Osteoblast (primary cell): ENCODE data around the gene ANAPC13. TPM values are rescaled to one million over a fixed set of nuclear protein-coding genes. Genes with fewer than 3 reads are reported as not detected.

Experiments used
- DNase-seq: peaks from one replicate; pipeline ENCODE4 v3.0.0; 2011; ENCODE audit warnings: low spot score, mixed read lengths; ENCODE audit not compliant: insufficient read length; ENCODE audit errors: missing footprints
- H2AFZ ChIP-seq: 2 replicates; pipeline ENCODE4 v1.6.0; 2011; ENCODE audit warnings: mild to moderate bottlenecking, low read length
- H3K27ac ChIP-seq: 2 replicates; pipeline ENCODE4 v1.5.1; 2011; ENCODE audit warnings: mild to moderate bottlenecking, low read depth, low read length, moderate library complexity
- H3K27me3 ChIP-seq: 2 replicates; pipeline ENCODE4 v1.6.0; 2012; ENCODE audit warnings: mild to moderate bottlenecking, control low read depth, inconsistent platforms, low read length, moderate library complexity; ENCODE audit not compliant: insufficient read depth
- H3K36me3 ChIP-seq: 2 replicates; pipeline ENCODE4 v1.5.1; 2011; ENCODE audit warnings: mild to moderate bottlenecking, low read length, control low read depth, moderate library complexity; ENCODE audit not compliant: insufficient read depth
- H3K4me1 ChIP-seq: 2 replicates; pipeline ENCODE4 v1.5.1; 2011; ENCODE audit warnings: mild to moderate bottlenecking, low read length, control low read depth, moderate library complexity; ENCODE audit not compliant: insufficient read depth
- H3K4me2 ChIP-seq: 2 replicates; pipeline ENCODE4 v1.6.0; 2011; ENCODE audit warnings: mild to moderate bottlenecking, low read length; ENCODE audit not compliant: insufficient read depth
- H3K4me3 ChIP-seq: fragments of 200-600 bp; sonication (generic); 3 replicates; pipeline ENCODE4 v1.5.1; 2012; ENCODE audit warnings: mild to moderate bottlenecking, low read length, inconsistent platforms; ENCODE audit not compliant: insufficient read depth
- H3K79me2 ChIP-seq: 2 replicates; pipeline ENCODE4 v1.6.0; 2012; ENCODE audit warnings: mild to moderate bottlenecking, low read length, control low read depth, inconsistent platforms; ENCODE audit not compliant: insufficient read depth
- H3K9me3 ChIP-seq: 2 replicates; pipeline ENCODE4 v1.5.1; 2011; ENCODE audit warnings: low read depth, low read length, control low read depth
- H4K20me1 ChIP-seq: 2 replicates; pipeline ENCODE4 v1.6.0; 2012; ENCODE audit warnings: mild to moderate bottlenecking, low read length, control low read depth; ENCODE audit not compliant: insufficient read depth
- CTCF ChIP-seq: IDR thresholded peaks from 2 replicates; pipeline ENCODE4 v1.5.1; 2011; ENCODE audit warnings: mild to moderate bottlenecking, low read depth, low read length, moderate library complexity; ENCODE audit errors: extremely low read depth
- total RNA-seq: library from RNA; depleted of rRNA; stranded (reverse); fragments of >200 nt; gene quantifications from 2 replicates; pipeline ENCODE4 v1.2.3, GENCODE V29; 2012

The ANAPC13 gene
- total RNA-seq, 1 donor, result 68.4 TPM

- Histone ChIP-seq H3K79me2 (peaks cover 54% of the 10 kb centered on the region), H3K4me2 (no peak overlapping the region), H3K9me3 (no peaks in the 10 kb centered on the region), H2AFZ (no peak overlapping the region), H3K4me1 (no peaks in the 10 kb centered on the region), H3K36me3 (peaks cover 4% of the 10 kb centered on the region), H4K20me1 (no peaks in the 10 kb centered on the region), H3K27ac (no peak overlapping the region), H3K27me3 (no peaks in the 10 kb centered on the region), H3K4me3 (no peak overlapping the region)
- no peak for DNase-seq
- no peak for TF ChIP-seq CTCF
Observed at GRCh38 chr3:134505485-134505884, 19.7 kb upstream of the ANAPC13 start.

GRCh38 chr3:134504132-134504531 lies 18.3 kb upstream of the ANAPC13 start:
- no peak overlapping the region for H3K27ac ChIP-seq
- no peaks in the 10 kb centered on the region for H3K27me3 ChIP-seq
- H3K4me1 ChIP-seq, result no peaks in the 10 kb centered on the region
- no peak overlapping the region for H2AFZ ChIP-seq
- H3K4me2 ChIP-seq, result no peak overlapping the region
- TF ChIP-seq CTCF, result no peak
- peaks cover 4% of the 10 kb centered on the region for H3K36me3 ChIP-seq
- no peak for DNase-seq
- H3K4me3 ChIP-seq, result no peak overlapping the region
- H4K20me1 ChIP-seq, result no peaks in the 10 kb centered on the region
- peaks cover 64% of the 10 kb centered on the region for H3K79me2 ChIP-seq
- H3K9me3 ChIP-seq, result no peaks in the 10 kb centered on the region

GRCh38 chr3:134503266-134503665 lies 17.5 kb upstream of the ANAPC13 start:
- Histone ChIP-seq H3K27me3 (no peaks in the 10 kb centered on the region), H3K4me3 (no peak overlapping the region), H3K4me2 (no peak overlapping the region), H4K20me1 (no peaks in the 10 kb centered on the region), H3K4me1 (no peaks in the 10 kb centered on the region), H3K36me3 (peaks cover 4% of the 10 kb centered on the region), H3K9me3 (no peaks in the 10 kb centered on the region), H3K79me2 (peaks cover 72% of the 10 kb centered on the region), H2AFZ (no peak overlapping the region), H3K27ac (no peak overlapping the region)
- DNase-seq, result no peak
- no peak for TF ChIP-seq CTCF

GRCh38 chr3:134496471-134497071 lies 10.8 kb upstream of the ANAPC13 start:
- Histone ChIP-seq H3K27me3 (no peaks in the 10 kb centered on the region), H3K4me3 (no peak overlapping the region)

More at GRCh38 chr3:134496471-134497071, 10.8 kb upstream of the ANAPC13 start:
- no peaks in the 10 kb centered on the region for H3K36me3 ChIP-seq
- no peak overlapping the region for H2AFZ ChIP-seq
- H3K4me2 ChIP-seq, result no peak overlapping the region
- H3K79me2 ChIP-seq, result peaks cover 67% of the 10 kb centered on the region
- no peaks in the 10 kb centered on the region for H4K20me1 ChIP-seq
- no peak overlapping the region for H3K27ac ChIP-seq
- no peak for DNase-seq
- no peaks in the 10 kb centered on the region for H3K9me3 ChIP-seq
- no peaks in the 10 kb centered on the region for H3K4me1 ChIP-seq
- no peak for TF ChIP-seq CTCF
